ENCODE data around the gene HCFC1R1.

HCFC1R1 gene

DNA sequence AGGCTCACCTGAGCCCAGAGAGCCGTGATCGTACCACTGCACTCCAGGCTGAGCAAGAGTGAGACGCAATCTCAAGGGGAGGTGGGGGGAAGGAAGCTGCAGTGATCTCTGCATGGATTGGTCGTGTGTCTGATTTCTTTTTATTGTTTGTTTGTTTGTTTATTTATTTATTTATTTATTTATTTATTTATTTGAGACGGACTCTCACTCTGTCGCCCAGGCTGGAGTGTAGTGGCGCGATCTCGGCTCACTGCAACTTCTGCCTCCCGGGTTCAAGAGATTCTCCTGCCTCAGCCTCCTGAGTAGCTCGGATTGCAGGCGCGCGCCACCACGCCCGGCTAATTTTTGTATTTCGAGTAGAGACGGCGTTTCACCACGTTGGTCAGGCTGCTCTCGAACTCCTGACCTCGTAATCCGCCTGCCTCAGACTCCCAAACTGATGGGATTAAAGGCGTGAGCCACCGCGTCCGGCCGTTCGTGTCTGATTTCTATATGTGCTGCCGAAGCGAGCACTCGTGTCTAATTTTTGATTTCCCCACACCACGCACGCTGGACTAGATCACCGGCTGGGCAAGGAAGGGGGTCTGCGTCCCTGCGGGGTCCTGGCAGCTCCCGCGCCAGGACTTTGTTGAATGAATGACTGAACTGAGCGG lies 4.0 kb downstream of the HCFC1R1 start:
- TF ChIP-seq, protein P1, sequence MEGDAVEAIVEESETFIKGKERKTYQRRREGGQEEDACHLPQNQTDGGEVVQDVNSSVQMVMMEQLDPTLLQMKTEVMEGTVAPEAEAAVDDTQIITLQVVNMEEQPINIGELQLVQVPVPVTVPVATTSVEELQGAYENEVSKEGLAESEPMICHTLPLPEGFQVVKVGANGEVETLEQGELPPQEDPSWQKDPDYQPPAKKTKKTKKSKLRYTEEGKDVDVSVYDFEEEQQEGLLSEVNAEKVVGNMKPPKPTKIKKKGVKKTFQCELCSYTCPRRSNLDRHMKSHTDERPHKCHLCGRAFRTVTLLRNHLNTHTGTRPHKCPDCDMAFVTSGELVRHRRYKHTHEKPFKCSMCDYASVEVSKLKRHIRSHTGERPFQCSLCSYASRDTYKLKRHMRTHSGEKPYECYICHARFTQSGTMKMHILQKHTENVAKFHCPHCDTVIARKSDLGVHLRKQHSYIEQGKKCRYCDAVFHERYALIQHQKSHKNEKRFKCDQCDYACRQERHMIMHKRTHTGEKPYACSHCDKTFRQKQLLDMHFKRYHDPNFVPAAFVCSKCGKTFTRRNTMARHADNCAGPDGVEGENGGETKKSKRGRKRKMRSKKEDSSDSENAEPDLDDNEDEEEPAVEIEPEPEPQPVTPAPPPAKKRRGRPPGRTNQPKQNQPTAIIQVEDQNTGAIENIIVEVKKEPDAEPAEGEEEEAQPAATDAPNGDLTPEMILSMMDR (conservative IDR thresholded peaks at IDR 0.05; ENCODE audit: low read depth, low read length): no peak
- H3K4me3 ChIP-seq (ENCODE audit: low read length): peak overlapping the region; percentile 51
- peak; percentile 17 for DNase-seq (ENCODE audit: low read depth)

DNA sequence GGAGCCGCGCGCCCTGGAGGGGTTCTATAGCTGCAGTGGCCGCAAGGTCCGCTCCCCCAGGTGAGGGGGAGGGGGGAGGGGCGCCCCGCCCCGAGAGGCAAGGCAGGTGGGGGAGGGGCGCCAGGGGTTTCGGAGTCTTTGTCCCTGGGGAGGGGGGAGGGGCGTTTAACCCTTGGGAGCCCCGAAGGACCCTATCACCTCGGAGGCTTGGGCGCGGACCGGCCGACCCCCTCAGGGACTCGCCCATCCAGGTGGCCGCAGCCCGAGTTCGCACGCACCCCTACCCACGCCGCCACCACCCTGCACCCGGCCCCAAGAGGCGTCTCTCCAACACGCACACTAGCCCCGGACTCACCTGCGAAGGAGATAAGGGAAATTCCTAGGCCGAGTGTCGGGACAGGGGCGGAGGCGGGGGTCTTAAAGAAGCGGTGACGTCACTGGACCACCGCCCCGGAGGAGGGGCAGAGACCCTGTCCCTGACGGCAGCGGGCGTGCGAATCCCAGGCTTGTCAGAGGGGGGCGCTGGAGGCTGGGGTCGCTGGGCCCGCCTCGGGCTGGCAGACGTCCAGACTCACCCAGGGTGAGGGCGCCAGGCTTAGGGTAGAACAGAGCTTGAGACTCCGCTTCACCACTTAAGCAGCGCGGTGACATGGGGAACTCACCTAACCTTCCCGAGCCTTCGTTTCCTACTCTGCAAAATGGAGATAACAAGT lies 5.8 kb downstream of the HCFC1R1 start, which contains the start of gene CLDN6:
Gene CLDN6 (minus strand): TSS at position 390 of the 713 bp plus-strand sequence. CDS start 2,162 bp downstream, outside the sequence.
- DNase-seq (ENCODE audit: low read depth): peak; percentile 13
- TF ChIP-seq, protein P1 (conservative IDR thresholded peaks at IDR 0.05; ENCODE audit: low read depth, low read length): peak; percentile 56
- H3K4me3 ChIP-seq (ENCODE audit: low read length): peak within 1 kb of the TSS; percentile 4

DNA sequence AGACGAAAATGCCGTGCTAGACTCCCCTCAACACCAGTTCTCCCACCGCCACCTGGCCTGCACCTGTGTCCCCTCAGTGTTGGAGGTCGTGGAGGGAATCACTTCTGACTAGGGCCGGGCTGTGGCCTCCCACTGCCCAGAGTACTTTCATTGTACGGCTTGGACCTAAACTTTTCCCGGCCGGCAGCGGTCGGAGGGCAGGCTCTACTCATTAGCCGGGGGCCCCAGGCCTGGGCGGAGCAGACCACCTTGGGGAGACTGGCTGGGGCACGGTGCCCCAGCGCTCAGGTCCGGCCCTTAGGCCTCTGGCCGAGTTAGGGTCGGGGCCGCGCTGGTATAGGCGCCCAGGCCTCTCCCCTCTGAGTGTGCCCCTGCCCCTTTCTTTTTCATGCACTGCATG lies 6.4 kb downstream of the HCFC1R1 start:
- no peak overlapping the region for H3K4me3 ChIP-seq (ENCODE audit: low read length)
- DNase-seq (ENCODE audit: low read depth): no peak
- TF ChIP-seq, protein P1 (conservative IDR thresholded peaks at IDR 0.05; ENCODE audit: low read depth, low read length): no peak

DNA sequence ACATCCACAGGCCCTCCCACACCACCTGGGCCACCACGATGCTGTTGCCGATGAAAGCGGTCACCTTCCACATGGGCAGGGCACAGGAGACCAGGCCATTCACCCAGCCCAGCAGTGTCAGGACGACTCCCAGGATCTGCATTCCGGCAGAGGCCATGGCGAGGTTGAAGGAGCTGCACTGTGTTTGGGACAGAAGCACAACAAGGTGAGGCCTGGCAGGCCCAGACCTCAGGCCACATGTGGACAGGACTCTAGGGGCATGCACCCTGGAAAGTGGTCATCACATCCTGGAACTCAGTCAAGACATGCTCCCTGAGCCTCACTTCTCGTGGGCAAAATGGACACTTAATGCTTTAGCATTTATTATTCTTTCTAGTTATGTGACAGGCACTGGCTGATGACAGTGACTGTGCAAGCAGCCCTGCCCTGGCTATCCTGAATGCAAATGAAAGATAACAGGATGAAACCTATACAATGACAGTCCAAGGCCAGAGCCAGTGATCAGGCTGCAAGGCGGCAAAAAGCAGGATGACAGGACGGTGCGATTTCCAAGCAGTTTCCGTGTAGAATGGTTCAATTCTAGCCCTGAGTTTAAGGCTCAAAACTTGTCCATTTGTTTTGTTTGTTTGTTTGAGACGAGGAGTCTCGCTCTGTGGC lies 7.7 kb downstream of the HCFC1R1 start:
- H3K4me3 ChIP-seq (ENCODE audit: low read length): no peak overlapping the region
- DNase-seq (ENCODE audit: low read depth): no peak
- TF ChIP-seq, protein P1 (conservative IDR thresholded peaks at IDR 0.05; ENCODE audit: low read depth, low read length): no peak

DNA sequence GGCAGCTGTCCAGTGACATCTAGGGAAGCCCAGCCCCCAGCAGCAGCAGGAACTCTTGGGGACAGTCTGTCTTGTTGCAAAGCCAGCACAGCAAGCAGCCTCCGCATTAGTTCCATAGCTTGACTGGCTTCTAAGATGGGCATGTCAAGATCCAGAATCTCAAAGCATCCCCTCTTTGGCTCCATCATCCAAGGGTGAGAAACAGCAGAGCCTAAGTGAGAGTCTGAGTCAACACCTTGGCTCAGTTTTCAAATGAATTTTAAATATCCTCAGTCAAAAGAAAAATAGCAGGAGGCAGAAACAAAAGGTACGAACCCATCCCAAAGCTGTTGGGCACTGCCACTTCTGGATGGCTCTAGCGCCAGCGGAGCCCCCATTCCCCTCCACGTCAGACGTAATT lies 8.8 kb downstream of the HCFC1R1 start:
- TF ChIP-seq, protein P1 (conservative IDR thresholded peaks at IDR 0.05; ENCODE audit: low read depth, low read length): no peak
- no peak overlapping the region for H3K4me3 ChIP-seq (ENCODE audit: low read length)
- DNase-seq (ENCODE audit: low read depth): no peak

DNA sequence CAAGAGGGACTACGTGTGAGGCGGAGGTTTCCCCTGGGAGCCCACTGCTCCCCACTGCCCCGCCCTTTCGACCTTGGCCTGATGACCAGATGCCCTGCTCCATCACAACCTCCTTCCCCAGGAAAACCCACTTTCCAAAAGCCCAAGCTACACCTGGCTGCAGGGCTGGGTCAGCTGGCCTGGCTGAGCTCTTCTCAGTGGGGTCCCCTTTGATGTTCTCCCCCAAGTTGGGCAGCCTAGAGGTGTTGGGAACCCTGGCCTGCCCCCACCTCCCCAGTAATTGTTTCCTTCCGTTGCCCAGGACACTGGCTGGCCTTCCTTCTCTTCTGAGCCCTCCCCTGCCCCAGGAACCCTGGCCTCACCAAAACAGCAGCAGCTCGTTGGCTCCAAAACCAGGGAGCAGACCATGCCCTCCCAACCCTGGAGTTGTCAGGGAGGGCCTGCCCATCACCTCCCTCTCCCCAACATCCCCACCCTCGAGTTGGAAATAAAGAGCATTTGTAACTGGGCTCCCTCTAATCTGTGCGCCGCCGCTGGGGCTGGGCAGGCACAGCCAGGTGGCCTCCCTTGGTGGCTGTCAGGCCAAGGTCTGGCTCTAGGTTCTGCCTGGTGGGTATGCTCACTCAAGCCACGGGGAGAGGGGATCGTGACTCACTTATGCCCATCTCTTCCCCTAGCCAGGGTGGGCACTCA lies 9.6 kb downstream of the HCFC1R1 start:
- TF ChIP-seq, protein P1 (conservative IDR thresholded peaks at IDR 0.05; ENCODE audit: low read depth, low read length): no peak
- DNase-seq (ENCODE audit: low read depth): no peak
- H3K4me3 ChIP-seq (ENCODE audit: low read length): no peak overlapping the region
